Left kidney (tissue), 2 donors: ENCODE data around the gene PAK5. TPM values are rescaled to one million over a fixed set of nuclear protein-coding genes. Genes with fewer than 3 reads are reported as not detected.

ENCODE experiments used
- DNase-seq: peaks from one replicate; pipeline ENCODE4 v3.0.0-alpha.2; 2013
- polyA plus RNA-seq: library from polyadenylated mRNA; unstranded; fragments of 120-200 nt; gene quantifications from one replicate; pipeline ENCODE4 v1.2.1, GENCODE V29; 2013; ENCODE audit not compliant: insufficient read length

Gene PAK5
- polyA plus RNA-seq, 1 donor, result 0.63 TPM

DNA sequence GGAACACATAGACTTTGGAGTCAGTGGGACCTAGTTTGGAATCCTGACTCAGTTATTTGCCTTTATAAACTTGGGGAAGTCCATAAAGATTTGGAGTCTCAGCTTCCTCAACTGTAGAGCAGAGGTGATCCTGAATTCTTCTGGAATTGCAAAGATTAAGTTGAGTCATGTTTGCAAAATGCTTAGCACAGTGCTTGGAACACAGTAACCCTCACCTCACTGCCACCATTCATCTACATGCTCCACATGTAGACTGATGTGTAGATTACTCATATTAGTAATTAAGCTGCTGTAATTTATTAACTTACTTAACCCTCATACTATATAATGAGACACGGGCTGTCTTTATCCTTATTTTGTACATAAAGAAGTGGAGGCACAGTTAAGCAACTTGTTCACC lies 263.0 kb downstream of the PAK5 start:
- no peak for DNase-seq

DNA sequence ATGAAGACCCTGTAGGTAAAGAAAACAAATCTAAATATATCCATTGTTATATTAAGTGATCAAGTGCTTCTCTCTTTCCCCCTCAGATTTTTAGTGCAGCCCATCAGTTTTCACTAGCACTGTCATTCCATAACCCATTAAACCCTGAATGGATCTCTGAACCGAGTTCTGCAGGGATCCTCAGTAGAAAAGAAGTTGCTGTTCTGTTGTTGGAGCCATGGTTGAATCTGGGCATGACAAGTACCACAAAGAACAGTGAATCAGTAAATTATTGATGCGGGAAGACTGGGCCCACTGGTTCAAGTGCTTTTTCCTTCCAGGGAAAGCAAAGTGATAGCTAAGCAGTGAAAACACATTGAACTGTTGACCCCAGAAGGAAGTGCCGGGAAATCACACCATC lies 264.1 kb downstream of the PAK5 start:
- no peak for DNase-seq

DNA sequence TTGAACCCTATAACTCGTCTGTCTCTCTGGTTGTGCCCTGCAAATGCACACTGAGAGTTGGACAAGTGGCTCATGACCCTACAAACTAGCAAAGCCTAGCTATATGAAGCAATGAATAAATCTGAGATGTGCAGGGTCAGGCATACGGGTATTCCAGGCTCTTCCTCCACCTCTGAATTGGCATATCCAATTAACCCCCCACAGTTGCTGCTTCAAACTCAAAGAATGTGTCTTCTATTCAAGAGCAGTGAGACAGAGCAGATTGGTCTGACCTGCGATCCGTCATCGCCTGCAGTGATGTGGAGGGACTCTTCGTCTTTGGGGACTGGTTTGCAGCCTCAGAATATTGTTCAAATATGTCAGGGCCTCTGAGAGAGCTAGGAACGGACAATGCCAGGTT lies 264.7 kb downstream of the PAK5 start:
- no peak for DNase-seq

DNA sequence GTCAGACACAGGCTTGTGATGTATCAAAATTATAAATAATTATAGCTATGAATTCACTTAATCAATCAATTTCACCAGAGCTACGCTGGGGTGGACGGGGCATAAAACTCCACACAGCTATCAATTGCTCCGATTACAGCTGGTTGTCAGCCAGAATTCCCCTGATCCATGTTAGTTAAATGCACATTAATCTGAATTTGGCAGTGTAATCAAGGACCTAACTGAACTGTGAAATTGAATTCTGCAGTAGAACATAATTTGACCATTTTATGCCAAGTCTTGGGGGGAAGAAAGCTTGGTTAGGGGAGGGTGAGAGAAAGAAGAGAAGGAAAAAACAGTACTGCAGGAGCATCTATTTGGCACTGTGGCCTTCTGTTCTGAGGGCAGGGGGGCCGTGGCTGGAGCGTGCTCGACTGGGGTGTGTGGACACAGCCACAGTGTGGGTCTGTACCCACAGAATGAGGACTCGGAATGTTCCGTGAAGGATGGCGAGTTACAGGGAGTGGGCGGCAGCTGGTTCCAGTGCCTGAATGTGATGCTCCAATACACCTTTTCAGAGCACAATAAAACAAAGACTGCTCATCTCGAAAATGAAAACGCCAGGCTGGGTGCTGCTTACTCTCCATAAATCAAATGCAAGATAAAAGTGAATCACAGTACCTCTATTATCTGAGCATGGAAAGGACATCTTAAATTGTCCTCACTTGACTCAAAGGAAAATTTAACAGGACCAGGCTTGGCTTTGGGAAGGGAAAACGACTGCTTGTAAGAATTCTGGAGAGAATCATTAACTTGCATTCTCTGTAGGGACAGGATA lies 265.3 kb downstream of the PAK5 start:
- peak; percentile 29 for DNase-seq

DNA sequence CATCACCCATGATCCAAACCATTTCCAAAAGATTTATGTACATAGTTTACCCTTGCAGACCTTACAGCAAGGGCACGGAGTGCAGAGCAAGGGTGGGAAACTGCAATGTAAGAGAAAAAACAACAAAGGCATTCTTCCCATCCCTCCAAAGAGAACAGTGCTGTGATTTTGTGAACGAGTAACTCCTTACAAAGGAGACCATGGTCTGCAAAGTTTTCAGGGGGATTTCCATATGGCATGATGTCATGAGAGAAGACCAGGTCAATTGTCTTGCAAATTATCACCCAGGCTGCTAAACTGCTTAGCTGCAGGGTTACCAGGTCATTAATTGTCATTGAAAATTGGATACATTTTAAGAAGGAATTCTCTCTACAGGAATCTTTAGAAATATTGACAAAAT lies 266.2 kb downstream of the PAK5 start:
- no peak for DNase-seq

DNA sequence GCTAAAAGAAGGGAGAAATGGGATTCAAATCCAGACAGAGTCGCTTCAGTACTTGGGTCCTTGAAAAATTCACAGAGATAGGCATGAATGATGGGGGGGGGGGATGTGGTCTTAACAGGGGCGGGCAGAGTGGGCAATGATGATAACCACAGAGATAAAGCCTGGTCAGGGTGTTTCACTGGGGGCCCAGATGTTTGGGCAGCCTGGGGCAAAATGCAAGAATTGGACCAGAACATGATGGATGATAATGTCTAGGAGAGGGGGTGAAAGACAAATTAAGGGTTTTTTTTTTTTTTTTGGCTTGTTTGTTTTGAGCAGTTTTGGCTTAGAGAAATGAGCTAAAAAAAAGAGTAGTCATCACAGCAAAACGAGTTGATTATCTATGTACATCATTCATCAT lies 267.1 kb downstream of the PAK5 start:
- no peak for DNase-seq

DNA sequence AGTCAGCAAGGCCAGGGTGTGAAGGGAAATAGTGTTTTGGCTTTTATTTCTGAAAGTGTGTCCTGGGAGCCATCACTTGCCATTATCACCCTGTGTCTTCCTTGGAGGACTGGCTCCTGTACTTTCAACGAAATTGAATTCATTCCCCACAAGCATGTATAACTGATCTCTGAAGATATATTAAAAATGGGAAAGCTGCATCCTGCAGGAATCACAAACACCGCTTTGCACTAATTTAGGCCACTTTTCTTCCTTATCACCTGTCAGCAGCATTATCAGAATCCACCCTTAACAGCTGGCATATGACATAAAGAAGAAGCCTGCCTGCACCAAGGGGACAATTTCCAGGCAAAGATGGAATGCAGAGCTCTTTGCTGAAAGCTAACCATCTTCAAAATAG lies 268.3 kb downstream of the PAK5 start:
- no peak for DNase-seq

DNA sequence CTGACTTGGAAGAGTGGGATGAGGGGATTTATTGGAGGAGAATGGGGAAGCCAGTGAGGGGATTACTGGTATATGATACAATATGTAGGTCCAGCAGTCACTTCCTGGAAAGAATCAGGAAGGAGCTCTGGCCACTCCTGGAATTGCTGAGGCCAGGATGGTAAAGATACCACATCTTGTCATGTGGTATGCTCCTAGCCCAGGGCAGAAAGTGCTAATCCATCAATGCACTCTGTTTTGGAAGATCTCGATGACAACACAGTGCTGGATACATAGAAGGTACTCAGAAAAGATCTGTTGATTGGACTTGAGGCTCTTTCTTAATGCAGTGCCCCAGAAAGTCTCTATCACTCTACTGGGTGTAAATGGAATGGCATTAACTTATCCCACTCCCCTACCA lies 271.9 kb downstream of the PAK5 start:
- DNase-seq, result no peak

DNA sequence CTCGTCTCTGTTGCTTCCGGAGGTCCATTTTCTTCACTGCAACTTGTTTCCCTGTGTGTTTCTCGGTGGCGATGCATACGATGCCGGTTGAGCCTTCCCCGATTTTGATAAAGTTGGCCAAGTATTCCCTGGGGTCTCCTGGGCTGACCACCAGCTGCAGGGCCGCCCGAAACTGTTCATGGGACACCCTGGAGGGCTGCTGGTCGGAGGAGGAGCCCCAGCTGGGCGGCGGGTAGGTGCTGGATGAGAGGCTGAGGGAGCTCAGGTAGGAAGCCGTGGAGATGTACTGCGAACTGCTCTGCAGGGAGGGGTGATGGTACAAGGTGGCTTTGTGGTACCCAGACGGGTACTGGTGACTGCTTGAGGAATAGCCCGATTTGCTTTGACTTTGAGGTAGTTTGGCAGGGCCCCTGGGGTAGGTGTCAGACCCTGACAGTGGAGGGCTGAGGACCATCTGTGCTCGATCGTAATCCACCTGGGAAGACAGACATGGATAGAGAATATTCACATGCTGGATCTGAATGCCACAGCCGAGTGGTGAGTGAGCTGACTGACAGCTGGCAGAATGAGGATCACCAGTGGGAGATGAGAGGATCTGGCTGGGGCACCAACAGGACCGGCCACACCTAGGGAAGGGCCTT lies 272.8 kb downstream of the PAK5 start:
- DNase-seq, result no peak

DNA sequence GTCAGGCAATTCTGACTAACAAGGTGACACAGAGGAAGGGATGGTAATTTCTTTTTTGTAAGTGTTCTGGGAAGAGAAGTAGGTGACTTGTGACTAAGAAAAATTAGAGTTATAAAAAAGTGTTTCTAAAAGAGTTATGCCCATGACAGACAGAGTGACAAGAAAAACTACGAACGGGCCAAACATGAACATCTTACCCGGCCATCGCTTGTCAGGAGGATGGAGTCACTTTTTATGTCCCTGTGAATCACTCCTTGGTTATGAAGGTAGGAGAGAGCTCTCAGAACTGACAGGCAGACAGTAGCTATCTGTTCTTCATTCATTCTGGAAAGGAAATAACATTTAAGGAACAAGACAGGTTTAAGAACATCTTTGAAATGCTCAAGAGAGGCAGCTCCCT lies 281.5 kb downstream of the PAK5 start:
- DNase-seq, result no peak

DNA sequence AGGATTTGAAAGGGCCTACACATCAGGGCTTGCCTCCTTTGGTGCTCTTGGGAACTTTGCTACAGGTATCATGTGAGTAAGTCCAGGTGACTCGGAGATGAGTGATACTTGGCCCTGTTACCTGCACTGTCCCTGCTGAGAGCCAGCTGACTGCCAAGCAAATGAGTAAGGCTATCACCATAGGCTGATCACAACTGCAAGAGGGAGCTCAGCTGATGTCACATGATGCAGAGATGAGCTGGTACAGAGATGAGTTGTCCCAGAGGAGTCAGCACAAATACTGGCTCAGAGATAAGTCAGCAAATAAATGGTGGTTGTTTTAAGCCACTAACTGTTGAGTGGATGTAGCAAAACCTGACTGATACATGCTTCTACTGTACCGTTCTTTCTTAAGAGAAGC lies 283.1 kb downstream of the PAK5 start:
- DNase-seq, result no peak

DNA sequence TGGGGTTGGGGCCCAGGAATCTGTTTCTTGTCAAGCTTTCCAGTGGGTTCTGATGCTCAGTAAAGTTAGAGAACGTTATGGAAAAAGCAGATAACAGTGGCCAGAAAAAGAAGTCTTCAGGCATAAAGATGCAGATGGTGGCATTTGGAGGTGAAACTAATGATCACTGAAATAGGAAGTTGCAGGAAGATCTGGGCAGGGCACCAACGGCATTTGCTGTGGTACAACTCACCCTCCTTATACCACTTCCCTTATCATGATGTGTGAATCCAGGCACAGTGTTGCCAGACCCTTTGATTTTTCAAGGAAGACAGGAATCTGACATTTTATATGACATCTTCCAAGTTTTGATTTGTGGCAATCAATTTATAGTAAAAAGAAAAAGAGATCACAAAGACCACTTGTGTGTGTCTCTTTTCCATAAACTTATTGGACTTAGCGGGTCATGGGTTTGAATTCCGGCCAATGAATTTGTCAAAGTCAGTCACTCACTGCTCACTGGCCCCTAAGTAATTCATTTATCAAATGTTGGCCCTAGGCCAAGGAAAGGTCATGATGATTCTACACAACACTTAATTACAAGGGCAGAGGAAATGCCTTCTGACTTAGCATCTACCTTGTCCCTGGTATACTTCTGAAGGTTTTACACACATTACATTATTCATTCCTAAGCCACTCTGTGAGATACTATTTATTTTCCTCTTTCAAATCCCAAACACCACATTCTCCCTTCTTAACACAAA lies 286.9 kb downstream of the PAK5 start:
- DNase-seq, result no peak

DNA sequence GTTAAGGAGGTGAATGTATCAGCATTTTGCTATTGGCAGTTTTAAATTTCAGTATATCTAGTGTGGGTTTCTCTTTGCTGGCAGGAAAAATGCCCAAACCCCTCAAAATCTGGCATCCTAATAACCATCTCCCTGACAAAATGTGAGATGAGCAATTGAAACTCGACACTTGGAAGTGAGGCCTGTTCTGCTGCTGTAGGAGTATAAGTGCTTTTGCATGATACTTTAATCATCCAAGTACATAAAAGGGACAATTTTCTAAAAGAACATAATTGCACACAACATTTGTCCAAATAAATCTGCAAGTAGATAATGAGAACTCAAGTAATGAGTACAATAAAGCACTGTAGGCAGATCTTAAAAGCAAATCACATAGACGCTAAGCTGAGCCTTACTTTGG lies 288.0 kb downstream of the PAK5 start:
- no peak for DNase-seq

DNA sequence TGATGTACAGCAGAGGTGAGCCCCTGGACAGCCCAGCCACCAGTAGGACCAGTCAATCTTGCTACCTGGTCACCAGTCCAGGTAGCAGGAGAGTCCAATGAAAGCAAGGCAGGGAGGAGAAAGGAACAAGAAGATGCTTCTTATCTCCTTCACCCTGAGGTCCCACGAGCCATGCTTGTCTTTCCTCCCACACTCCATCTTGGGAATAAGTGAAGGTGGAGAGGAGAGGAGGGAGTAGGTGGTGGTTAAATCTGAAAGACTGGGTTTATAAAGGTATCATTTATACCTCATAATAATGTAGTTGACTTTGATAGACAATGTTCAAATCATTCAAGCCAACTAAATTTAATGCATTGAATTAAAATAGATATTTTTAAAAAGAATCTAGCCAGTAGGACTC lies 288.6 kb downstream of the PAK5 start:
- DNase-seq, result no peak

DNA sequence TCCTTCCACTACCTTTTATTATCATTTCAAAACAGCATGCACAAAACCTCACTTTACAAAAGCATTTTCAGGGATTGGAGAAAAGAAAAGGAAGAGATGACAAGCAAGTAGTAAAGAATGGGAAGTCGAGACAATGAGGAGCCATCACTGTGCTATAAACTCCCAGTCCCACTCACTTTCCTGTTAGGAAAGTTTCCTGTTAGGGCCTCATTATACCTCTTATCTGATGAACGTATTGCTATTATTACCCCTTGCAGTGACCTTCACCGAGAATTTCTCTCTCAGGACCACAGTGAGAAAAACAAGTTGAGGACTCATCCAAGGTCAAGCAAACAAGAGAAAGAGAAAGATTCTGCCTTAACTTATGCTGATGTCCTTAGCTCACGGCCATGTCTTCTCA lies 295.7 kb downstream of the PAK5 start:
- no peak for DNase-seq

DNA sequence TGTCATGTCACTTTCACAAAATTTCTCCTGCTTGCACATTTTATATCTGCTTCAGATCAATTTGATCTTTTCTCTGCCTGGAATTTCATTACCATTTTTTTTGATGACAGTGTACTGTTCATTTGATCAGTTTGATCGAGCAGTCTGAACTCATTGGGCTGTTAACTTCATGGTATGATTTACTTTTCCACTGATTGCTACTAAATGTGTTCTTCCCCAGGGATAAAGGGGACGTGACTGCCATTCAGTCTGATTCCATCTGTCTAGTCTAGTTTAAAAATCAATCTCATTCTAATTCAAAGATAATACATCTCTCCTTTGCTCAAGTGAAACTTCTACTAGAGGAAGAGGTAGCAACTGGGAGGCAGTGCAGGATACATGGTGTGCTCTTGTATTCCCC lies 303.4 kb downstream of the PAK5 start:
- DNase-seq, result no peak

DNA sequence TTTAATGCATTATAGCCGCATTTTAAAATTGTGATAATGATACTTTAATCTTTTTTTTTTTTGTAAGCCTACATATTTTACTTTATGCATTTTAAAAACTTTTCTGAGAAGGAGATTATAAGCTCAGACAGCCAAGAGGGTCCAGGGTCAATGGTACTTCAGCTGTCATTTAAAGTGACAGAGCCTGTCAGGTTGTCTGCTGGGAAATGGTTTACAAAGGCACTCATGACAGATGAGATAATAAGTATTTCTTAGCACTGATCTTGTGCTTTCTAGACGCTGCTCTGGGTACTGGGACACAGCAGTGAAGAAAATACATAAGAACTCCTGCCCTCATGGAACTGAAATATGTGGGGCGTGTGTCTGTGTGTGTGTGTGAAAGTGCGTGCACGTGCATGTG lies 304.9 kb downstream of the PAK5 start:
- DNase-seq, result no peak

DNA sequence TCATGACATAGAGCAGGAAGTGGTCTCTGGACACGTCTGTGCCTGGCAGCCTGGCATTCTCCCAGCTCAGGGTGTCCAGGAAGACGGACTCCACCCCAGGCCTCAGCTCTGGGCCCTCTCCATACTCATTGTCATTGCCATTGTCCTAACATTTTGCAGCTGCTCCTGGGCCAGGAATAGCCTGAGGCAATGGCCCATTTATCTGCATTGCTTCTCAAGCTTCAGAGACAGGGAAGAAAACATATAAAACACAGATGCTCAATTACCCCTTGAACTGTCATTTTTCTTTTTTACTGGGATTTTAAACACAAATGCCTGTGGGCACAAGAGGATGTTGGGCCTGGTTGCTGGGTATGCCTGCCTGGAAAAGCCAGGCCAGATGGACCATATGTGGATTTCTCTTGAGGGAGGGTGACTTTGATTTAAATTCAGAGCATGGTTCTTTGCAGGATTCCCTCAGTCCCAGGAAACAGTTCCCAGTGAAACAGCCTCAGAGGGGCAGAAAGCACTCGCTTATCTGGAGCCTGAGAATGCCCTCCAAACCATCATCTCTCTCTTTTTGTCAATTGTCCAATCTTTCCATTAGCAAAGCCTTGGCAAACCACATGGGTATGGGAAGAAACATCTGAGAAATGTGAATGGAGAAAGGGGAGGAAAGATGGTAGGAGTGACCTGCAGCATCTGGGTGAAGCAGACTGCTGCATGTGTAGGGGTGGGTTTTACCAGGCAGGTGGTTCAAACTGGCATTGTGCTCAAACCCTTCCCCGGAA lies 306.6 kb downstream of the PAK5 start:
- DNase-seq, result no peak

DNA sequence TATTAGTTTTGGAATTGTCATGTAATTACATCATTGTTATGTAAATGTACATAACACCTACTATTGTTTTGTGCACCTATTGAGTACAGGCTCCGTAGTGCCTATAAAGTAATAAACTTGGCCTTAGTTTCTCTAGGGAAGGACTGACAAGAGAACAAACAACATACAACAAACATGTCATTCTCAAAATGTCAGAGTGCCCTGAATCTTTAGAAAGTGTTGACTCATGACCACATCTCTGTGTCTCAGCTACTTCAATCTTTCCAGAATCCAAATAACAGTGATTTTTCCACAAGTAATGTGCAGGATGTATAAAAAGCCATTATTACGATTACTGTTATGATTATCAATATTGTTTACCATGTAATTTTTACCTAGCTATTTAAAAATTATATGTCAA lies 307.3 kb downstream of the PAK5 start:
- no peak for DNase-seq

DNA sequence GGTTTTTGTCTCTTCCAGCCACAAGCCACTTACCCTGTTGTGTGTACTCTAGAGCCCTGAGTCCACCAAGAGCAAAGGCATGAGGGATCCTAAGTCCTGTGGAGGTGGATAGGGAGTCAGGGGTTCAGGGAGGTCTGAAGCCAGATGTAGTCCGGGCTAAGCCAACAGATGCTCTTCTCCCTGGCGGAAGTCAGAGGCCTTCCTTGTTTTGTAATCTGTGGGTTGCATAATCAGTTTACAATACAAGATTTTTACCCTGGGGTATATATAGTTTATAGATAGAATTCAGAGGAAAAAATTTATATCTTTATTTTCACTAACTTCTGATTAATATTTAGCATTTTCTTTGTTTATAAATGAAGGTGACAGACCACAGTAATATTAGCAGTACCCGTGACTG lies 315.2 kb downstream of the PAK5 start:
- no peak for DNase-seq

DNA sequence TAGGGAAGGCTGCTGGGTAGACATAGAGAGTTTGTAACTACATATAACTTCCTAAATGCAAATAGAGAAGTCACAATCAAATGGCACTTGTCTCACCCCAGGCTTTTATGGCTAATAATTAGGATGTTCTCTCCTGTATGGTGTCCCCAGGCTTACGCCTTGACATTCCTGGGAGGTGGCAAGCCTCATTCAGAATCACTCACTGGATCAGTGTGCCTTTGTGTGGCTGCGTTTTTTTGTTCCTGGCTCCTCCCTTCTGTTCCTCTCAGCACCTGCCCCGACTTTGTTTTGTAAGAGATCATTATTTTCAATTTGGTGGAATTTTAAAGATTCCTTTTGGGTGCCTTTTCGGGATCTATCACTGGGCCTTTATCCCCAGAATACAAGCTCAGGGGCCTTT lies 318.8 kb downstream of the PAK5 start:
- no peak for DNase-seq

DNA sequence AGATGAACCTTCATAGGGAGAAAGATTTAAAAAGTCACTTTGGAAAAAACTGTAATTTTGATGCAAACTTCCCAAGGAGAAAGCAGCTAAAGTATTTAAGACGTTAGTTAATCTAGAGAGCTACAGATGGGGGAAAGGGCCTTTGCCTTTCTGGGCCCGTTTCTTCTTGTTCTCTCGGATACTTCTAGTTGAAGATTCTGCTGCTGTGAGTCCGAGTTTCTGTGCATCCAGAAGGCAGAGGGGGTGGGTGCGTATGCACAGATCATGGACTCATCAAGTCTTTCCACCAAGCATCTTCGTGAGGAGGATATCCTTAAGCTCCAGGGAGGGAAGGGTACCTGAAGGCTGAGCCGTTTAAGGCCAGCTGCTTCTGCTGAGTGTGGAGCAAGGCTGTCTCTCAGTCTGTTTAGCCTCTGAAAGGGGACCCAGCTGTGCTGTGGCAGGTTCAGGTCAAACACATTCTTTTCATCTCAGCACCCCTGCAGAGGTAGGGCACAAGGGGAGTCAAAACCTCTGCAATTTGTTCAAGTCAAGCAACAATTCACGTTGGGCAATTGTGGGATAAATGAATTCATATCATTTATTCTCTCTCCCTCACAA lies 320.2 kb downstream of the PAK5 start:
- DNase-seq, result no peak
